LNCAP (cell line): ENCODE measurements around the gene NPBWR2.

Experiments used
- CTCF ChIP-seq: fragments of 450-650 bp; IDR thresholded peaks from 2 replicates; pipeline ENCODE4 v1.5.1; 2017; ENCODE audit warnings: mild to moderate bottlenecking

NPBWR2 gene

GRCh38 chr20:64146301-64146935, 39.1 kb upstream of the NPBWR2 start:
- no peak for TF ChIP-seq CTCF

GRCh38 chr20:64145458-64146300, 38.3 kb upstream of the NPBWR2 start:
- TF ChIP-seq CTCF: peak; percentile 40; the same call in 1 of the 2 replicates

- TF ChIP-seq CTCF: no peak
Observed at GRCh38 chr20:64144144-64144912, 37.0 kb upstream of the NPBWR2 start.

GRCh38 chr20:64143018-64143801, 35.8 kb upstream of the NPBWR2 start:
- no peak for TF ChIP-seq CTCF

GRCh38 chr20:64142590-64142989, 35.2 kb upstream of the NPBWR2 start:
- TF ChIP-seq CTCF: no peak

GRCh38 chr20:64140956-64141355, 33.6 kb upstream of the NPBWR2 start:
- TF ChIP-seq CTCF: no peak
